ENCODE data around the gene ZC2HC1B. TPM values are rescaled to one million over a fixed set of nuclear protein-coding genes. Genes with fewer than 3 reads are reported as not detected.
A peak's percentile ranks its signal among the peaks of the same experiment; 100 is the strongest.
"Not testable (repeated sequence)": the region's sequence is repeated elsewhere in the genome, so short reads cannot be mapped to it uniquely, and the experiment has no call there.

The ZC2HC1B gene
- total RNA-seq, 1 donor from 2014 or later: not detected

DNA sequence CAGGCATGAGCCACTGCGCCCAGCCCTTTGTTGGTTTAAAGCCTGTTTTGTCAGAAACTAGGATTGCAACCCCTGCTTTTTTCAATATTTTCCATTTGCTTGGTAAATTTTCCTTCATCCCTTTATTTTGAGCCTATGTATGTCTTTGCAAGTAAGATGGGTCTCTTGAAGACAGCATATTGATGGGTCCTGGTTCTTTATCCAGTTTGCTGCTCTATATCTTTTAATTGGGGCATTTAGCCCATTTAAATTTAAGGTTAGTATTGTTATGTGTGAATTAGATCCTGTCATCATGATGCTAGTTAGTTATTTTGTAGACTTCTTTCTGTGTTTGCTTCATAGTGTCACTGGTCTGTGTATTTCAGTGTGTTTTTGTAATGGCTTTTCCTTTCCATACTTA, 46.8 kb downstream of the ZC2HC1B start:
- ATAC-seq: no peak
- intact Hi-C loops (cut with DNase I): no loop called here

DNA sequence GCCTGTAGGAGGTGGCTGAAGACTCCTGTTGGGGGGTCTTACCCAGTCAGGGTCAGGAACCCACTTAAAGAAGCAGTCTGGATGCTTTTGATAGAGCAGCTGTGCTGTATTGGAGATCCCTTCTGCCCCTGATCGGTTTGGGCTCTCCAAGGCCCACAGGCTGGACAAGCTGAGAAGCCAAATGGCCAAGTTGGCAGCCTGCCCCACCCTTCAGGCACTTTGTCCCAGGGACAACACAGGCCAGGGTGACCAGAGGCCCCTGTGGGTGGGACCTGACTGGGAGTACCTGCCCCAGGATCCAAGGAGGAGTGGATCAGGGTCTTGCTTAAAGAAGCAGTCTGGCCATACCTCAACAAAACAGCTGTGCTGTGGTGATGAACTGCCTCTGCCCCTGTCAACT, 48.4 kb downstream of the ZC2HC1B start:
- intact Hi-C loops (cut with DNase I): no loop called here
- no peak for ATAC-seq
- DNase-seq (ENCODE audit: low spot score): no peak

More for the DNA sequence above, 46.8 kb downstream of the ZC2HC1B start:
- DNase-seq (ENCODE audit: low spot score): no peak

DNA sequence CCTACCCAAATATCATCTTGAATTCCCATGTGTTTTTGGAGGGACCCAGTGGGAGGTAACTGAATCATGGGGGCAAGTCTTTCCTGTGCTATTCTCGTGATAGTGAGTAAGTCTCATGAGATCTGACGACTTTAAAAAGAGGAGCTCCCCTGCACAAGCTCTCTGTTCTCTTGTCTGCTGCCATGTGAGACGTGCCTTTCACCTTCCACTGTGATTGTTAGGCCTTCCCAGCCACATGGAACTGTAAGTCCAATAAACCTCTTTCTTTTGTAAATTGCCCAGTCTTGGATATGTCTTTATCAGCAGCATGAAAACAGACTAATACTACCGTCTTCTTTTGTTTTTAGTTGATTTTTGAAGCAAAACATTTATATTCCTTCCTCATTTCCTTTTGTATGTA, 52.8 kb downstream of the ZC2HC1B start:
- ATAC-seq; intact Hi-C loops (cut with DNase I); DNase-seq (ENCODE audit: low spot score): not testable (repeated sequence)

DNA sequence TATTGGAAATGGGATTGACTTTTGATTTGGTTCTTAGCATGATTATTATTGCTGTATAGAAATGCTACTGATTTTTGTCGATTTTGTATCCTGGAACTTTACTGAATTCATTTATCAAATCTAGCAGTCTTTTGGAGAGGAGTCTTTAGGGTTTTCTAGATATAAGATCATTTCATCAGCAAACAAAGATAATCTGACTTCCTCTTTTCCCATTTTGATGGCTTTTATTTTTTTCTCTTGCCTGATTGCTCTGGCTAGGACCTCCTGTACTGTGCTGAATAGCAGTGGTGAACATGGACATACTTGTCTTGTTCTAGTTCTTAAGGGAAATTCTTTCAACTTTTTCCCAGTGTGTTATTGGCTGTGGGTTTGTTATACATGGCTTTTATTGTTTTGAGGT, 64.6 kb downstream of the ZC2HC1B start:
- DNase-seq (ENCODE audit: low spot score) (no peak), ATAC-seq (no peak)
- intact Hi-C loops (cut with DNase I): no loop called here

DNA sequence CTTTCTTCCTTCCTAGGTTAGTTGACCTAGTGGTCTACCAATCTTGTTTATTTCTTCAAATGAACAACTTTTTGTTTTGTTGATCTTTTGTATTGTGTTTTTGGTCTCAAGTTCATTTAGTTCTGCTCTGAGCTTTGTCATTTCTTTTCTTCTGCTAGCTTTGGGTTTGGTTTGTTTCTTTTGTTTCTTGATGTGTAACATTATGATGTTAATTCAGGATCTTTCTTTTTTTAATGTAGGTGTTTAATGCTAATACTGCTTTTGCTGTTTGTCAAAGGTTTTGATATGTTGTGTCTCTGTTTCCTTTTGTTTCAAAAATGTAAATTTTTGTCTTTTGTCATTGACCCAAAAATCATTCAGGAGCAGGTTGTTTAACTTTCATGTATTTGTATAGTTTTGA, 65.7 kb downstream of the ZC2HC1B start:
- ATAC-seq (no peak), DNase-seq (ENCODE audit: low spot score) (no peak)
- intact Hi-C loops (cut with DNase I): no loop called here

DNA sequence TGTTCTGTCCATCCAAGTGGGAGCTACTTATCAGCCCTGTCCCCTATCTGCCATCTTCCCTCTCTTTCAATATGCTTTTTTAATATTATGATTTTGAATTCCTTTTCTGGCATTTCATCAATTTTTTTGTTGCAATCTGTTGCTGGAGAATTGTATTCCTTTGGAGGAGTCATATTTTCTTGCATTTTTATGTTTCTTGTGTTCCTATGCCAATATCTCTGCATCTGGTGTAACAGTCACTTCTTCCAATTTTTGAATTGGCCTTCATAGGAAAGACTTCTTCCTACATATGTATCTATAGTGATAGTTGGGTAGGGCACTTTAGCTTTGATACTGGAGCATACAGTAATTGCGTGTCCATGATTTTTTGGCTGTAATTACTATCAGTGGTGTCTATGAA, 70.1 kb downstream of the ZC2HC1B start:
- ATAC-seq (no peak), DNase-seq (ENCODE audit: low spot score) (no peak)
- intact Hi-C loops (cut with DNase I): no loop called here

DNA sequence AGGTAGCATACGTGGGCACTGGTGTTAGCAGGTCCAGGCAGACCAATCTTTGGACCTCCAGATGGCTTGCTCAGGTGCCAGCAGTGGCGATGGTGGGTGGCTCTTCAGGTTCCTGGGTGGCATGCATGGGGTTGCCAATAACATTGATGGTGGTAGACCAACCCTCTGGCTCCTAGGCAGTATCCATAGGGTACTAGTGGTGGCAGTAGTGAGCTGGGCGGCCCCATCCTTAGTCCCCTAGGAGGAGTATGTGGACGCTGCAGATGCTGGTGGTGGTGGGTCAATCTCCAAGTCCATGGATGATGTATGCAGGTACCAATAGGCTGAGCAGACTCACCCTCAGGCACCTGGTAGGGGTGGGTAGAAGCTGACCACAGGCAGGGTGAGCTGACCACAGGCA, 70.6 kb downstream of the ZC2HC1B start:
- intact Hi-C loops (cut with DNase I): no loop called here
- no peak for ATAC-seq
- DNase-seq (ENCODE audit: low spot score): no peak

DNA sequence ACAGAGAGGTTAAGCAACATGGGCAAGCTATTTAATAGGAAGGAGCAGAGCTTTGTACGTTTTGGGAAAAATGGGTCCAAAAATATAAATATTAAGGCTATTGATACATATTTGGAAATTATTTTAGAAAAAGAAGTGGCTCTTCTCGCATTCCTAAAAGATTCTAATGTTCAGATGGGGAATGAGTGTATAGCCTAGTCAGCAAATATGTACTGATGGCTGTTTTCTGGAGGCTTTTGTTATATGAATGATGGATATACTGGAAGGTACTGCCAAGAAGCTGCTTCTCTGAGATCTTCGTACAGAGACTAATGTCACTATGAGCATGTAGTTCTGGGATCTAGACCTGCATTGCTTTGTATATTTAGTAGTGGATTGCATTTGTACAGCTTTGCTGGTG, 72.1 kb downstream of the ZC2HC1B start:
- ATAC-seq: no peak
- intact Hi-C loops (cut with DNase I): no loop called here
- DNase-seq (ENCODE audit: low spot score): no peak

DNA sequence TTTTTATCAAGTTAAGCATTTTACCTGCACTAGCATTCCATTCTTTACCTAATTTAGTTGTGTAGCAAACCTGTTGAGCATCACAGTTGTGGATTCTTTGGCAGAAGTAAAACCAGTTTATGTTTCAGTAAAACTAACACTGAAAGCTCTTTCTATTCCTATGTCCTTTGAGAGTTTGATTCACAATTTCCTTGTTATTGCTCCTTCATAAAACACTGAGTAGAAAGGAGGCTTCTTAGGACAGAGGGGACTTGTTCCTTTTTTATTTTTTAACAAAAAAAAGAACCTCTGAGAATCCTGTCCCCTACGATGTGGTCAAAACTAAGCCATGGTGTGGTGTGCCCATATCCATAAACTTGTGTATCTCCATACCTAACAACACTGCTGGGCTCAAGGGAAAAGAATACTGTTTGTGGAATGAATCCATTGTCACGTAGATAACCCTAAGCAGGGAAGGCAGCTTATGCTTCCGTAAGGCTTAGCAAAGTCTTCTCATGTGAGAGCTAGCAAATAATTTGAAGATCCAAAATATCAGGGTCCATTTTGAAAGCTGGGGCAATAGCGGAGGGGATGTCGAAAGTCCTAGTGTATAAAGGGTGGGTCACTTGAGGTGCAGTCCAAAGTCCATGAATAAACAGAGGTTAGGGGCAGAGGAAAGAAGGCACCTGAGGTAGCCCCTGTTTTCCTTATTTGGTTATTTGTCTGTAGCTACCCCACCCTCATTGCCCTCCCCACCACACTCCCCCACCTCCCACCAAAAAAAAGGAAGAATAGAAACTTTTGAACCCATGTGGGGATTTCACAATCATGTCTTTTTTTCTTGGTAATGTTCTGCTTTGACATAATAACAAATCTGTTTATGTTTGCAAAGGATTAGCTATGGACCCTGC, 72.7 kb downstream of the ZC2HC1B start:
- intact Hi-C loops (cut with DNase I): no loop called here
- peak; percentile 59 for ATAC-seq
- no peak for DNase-seq (ENCODE audit: low spot score)

DNA sequence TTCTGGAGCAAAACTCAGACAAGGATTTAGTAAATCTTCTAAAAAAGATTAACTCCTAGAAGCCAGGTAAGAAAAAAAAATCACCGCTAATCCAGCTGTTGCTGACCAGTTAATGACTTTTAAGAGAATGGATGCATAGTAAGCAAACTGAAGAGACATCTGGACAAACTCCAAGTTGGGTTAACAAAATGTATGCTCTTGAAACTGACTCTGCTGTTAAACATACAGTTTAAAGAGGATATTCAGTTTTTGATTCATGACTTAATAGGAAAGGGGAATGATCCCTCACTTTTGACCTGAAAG, 73.3 kb downstream of the ZC2HC1B start:
- DNase-seq (ENCODE audit: low spot score) (no peak), ATAC-seq (no peak)
- intact Hi-C loops (cut with DNase I): no loop called here

DNA sequence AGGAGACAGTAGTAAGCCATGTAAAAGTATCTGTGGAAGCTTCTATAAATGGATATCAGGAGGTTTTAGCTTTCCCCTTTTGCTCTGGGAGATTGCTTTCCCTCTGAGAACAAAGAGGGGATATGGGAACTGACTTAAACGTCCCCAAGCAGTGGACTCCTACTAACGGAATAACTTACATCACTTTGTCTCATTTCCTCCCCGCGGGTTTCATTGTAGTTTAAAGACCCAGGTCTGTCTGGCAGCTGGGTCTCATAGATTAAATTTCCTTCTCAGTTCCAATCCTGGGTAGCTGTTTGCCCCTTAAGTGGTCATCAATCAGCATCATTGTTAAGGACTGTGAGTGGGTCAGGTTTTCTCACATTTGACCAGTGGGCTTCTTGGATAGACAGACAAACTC, 75.1 kb downstream of the ZC2HC1B start:
- intact Hi-C loops (cut with DNase I): no loop called here
- ATAC-seq: no peak
- DNase-seq (ENCODE audit: low spot score): no peak

DNA sequence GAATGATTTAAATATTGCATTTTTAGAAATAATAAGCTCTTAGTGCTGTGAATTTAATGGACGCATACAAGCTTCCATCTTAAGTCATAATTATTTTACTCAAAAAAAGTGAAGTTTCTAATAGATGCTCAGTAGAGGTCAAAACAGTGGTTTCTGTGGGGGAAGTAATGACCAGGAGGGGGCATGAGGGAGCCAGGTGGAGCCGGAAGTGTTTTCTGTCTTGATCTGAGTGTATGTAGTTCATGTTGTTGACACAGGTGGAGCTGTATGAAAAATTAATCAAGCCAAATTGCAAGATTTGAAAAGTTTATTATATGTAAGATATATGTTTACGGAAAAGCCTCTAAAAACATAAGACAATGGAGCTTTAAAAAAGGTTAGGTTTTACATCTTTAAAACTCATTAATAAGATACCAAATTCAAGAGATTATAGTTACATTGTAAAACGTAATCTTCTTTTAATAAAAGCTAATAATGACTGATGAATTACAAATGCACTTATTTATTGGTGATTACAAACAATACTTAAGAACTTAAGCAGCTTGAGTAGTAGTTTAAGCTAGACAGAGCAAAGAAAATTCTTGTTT, 75.8 kb downstream of the ZC2HC1B start:
- ATAC-seq (no peak), DNase-seq (ENCODE audit: low spot score) (no peak)
- intact Hi-C loops (cut with DNase I): no loop called here

DNA sequence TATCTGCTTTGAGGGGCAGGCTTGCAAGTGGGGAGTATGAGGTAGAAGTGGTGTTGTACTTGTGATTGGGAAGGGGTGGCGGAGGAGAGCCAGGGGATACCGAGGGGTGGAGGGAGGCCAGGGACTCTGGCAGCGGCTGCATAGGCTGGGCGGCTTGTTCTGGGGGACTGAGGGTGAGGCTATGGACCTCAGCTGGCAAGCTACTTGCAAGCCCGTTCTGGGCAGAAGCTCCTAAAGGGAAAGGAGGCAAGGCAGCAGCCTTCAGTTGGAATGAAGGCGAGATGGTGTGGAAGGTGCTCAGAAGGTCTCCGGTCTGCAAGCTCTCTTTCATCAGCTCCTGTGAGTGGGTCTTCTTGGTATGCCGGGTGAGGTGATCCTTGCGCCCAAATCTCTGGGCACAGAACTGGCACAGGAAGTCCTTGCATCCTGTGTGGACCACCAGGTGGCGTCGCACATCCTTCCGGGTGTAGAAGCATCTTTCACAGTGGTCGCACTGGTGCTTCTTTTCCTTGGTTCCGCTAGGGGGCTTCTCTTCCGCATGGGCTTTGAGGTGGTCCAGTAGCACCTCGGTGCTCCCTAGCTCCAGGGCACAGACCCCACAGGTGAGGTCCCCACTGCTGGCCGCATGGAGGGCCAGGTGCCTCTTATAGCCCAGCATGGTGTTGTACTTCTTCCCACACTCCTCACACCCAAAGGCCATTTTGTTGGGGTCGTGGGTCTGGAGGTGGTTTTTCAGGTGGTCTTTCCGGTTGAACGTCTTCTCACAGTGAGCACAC, 77.8 kb downstream of the ZC2HC1B start:
- intact Hi-C loops (cut with DNase I): no loop called here
- DNase-seq (ENCODE audit: low spot score): no peak
- ATAC-seq: peak; percentile 60

DNA sequence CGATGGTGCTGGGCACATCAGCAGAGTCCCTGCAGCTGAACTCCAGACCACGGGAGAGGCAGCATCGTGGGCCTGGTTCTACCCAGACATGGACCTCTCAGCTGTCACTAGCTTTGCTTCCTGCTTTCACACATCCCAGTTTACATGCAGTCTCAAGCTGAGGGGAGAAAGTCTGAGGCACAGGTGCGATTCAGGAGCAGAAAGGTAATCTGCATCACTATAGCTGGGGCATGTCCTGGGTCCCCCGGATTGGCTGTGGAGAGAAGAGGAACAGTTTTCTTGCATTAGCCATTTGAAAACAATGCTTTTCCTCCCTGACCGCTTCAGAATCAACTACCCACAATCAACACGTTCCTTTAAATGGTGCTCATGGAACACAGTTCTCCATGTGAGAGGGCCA, 83.9 kb downstream of the ZC2HC1B start:
- intact Hi-C loops (cut with DNase I): no loop called here
- DNase-seq (ENCODE audit: low spot score) (no peak), ATAC-seq (no peak)

DNA sequence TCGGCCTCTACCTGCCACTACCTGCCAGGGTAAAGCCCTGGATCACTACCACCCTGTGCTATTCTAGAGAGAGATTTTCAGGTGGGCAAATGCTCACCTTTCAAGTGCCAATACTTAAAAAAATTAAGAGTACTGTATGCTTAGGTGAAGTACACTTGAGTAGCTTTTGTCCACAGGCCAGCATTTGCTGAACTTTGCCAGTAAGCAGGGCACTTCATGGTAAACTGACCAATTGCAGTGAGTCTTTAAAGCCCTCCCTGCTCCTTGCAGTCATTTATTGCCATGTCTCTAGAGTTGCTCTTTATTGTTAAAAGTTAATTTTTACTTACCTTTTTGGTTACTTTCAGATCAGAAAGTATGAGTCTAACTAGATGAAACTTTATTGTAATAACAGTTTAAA, 85.3 kb downstream of the ZC2HC1B start:
- no peak for DNase-seq (ENCODE audit: low spot score)
- ATAC-seq: no peak
- intact Hi-C loops (cut with DNase I): no loop called here

DNA sequence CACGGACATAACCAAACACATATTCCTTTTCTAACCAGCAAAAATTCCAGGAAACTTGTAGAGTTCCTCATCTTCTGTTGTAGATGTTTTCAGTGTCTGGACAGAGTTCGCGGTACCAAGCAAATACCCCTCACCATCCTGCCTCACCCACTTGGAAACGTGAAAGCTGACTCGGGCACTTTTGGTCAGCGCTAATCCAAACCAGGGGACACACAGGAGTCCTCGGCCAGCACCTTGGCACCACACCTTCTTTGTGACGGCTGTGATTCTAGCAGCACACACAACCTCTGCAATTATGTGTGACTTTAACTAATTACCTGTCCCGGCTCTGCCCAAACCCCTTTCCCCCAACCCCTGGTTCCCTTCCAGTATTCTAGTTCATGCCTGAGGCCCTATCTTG, 85.7 kb downstream of the ZC2HC1B start:
- DNase-seq (ENCODE audit: low spot score) (no peak), ATAC-seq (no peak)
- intact Hi-C loops (cut with DNase I): no loop called here

DNA sequence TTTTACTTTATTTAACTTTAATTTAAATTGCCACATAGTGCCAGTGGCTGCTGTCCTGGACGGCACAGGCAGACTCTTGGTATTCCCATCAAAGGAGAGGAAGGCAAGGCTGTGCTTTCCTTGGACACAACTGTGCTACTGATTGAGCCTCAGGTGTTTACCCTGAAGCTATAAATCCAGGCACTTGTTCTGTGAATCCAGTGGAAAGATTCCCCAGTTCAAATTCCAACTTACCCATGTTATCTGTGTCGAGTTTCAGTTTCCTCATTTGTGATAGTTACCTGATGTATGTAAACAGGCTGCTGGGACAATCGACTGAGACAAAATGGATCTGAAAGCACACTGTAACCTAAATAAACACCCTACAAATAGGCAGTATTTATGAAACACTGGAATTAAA, 86.6 kb downstream of the ZC2HC1B start:
- intact Hi-C loops (cut with DNase I): no loop called here
- no peak for ATAC-seq

DNA sequence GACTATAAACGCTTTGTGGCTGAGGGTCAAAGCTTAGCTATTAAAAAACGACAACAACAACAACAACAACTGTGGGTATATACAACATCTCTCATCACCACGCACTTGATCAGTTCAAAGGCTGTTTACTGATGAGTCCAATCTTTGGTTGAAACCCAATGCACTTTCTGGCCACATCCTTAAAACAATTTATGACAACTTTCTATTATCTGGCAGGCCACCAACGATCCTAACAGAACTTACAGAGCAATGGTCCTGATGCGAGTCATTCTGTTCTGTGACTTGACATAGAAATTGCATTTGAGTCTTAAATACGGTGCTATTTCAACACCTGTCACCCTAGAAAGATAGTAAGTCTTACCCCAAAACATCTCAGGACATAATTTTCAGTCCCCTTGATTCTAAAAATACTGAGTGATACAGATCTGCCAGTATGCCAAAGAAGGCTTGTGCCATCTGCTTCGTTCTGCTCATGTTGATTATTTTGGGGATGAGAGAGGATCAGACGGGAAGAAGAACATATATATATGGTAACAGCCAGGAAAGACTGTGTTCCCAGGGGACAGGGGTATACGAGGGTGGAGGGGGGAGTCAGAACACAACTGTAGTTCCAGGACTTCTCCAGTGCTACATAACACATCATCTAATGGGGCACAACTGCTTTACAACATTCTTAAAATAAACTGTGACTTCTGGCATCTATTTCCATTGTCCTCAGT, 87.9 kb downstream of the ZC2HC1B start:
- intact Hi-C loops (cut with DNase I): no loop called here
- ATAC-seq: no peak
- no peak for DNase-seq (ENCODE audit: low spot score)

More for the DNA sequence above, 86.6 kb downstream of the ZC2HC1B start:
- no peak for DNase-seq (ENCODE audit: low spot score)

DNA sequence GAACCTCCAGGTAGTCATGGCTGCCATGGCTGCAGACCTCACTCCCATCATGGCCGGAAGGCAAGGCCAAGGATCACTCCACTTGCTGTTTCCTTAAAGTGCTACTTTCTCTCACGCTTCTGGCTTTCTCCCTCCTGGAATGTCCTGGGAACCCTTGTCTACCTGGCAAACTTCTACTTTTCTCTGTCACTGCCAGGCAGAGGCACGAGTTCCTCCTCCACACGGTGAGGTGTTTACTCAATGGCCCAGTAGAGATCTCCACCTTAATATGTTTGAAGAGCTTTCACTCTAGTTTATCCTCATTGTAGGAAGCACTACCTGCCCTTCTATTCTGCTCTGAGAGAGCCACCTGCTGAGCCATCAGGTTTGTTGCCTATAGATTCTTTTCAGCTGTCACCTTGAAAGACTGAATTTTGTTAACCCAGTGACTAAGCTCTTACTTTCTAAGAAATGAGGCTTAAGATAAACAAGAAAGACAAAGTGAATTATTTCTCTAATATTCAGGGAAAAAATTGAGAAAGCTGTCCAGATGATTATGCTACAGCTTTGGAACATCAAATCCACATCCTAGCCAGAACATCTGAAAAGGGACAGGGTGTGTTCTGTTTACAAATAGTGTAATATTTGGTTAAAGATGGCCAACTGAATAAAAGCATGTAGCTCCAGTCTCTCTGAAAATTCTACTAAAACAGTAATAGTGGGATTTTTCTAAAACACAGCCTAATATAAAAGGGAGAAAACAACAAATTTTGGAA, 88.8 kb downstream of the ZC2HC1B start:
- no peak for ATAC-seq
- intact Hi-C loops (cut with DNase I): no loop called here
- no peak for DNase-seq (ENCODE audit: low spot score)
